H9 (cell line): ENCODE results near the gene SYNPO. TPM values are rescaled to one million over a fixed set of nuclear protein-coding genes. Genes with fewer than 3 reads are reported as not detected.
A peak's percentile ranks its signal among the peaks of the same experiment; 100 is the strongest.

Experiments used
- DNase-seq: peaks from one replicate; pipeline ENCODE4 v3.0.0-alpha.2; 2017
- H2AFZ ChIP-seq: one replicate; pipeline ENCODE4 v1.6.1; 2013; ENCODE audit warnings: mild to moderate bottlenecking, low read length, control low read depth, moderate library complexity
- H2AK5ac ChIP-seq: 2 replicates; pipeline ENCODE4 v1.6.1; 2013; ENCODE audit warnings: low read length, control low read depth, mixed read lengths; ENCODE audit not compliant: insufficient read length
- H2BK120ac ChIP-seq: one replicate; pipeline ENCODE4 v1.6.1; 2013; ENCODE audit warnings: low read depth, mild to moderate bottlenecking, low read length, control low read depth, inconsistent platforms; ENCODE audit not compliant: poor library complexity, severe bottlenecking
- H2BK12ac ChIP-seq: 2 replicates; pipeline ENCODE4 v1.6.1; 2013; ENCODE audit warnings: low read length, control low read depth, mixed read lengths, low read depth; ENCODE audit not compliant: insufficient read length
- H2BK15ac ChIP-seq: 2 replicates; pipeline ENCODE4 v1.6.1; 2013; ENCODE audit warnings: low read depth, low read length, control low read depth
- H2BK20ac ChIP-seq: one replicate; pipeline ENCODE4 v1.6.1; 2013; ENCODE audit warnings: low read depth, mild to moderate bottlenecking, low read length, control low read depth, inconsistent platforms; ENCODE audit not compliant: poor library complexity, severe bottlenecking
- H2BK5ac ChIP-seq: 2 replicates; pipeline ENCODE4 v1.6.1; 2013; ENCODE audit warnings: low read length, control low read depth, mixed read lengths; ENCODE audit not compliant: insufficient read length
- H3K14ac ChIP-seq: 2 replicates; pipeline ENCODE4 v1.6.1; 2013; ENCODE audit warnings: low read length, control low read depth; ENCODE audit not compliant: insufficient read depth
- H3K18ac ChIP-seq: 2 replicates; pipeline ENCODE4 v1.6.1; 2013; ENCODE audit warnings: low read depth, mild to moderate bottlenecking, mixed read lengths, low read length, control low read depth; ENCODE audit not compliant: insufficient read length
- H3K23ac ChIP-seq: 2 replicates; pipeline ENCODE4 v1.6.1; 2013; ENCODE audit warnings: low read length, control low read depth, mixed read lengths, low read depth; ENCODE audit not compliant: insufficient read length
- H3K23me2 ChIP-seq: 2 replicates; pipeline ENCODE4 v1.6.1; 2013; ENCODE audit warnings: low read depth, mild to moderate bottlenecking, mixed read lengths, low read length, control low read depth; ENCODE audit not compliant: insufficient read length, poor library complexity, severe bottlenecking
- H3K27ac ChIP-seq: 2 replicates; pipeline ENCODE4 v1.5.1; 2013; ENCODE audit warnings: low read length, control low read depth, mixed read lengths, low read depth; ENCODE audit not compliant: insufficient read length
- H3K27me3 ChIP-seq: 2 replicates; pipeline ENCODE4 v1.6.1; 2013; ENCODE audit warnings: low read length, control low read depth, inconsistent platforms; ENCODE audit not compliant: insufficient read depth
- H3K4ac ChIP-seq: 2 replicates; pipeline ENCODE4 v1.6.1; 2013; ENCODE audit warnings: low read depth, mild to moderate bottlenecking, control low read depth, inconsistent platforms, low read length, moderate library complexity
- H3K4me1 ChIP-seq: 2 replicates; pipeline ENCODE4 v1.6.1; 2013; ENCODE audit warnings: low read length, control low read depth, inconsistent platforms; ENCODE audit not compliant: insufficient read depth
- H3K4me2 ChIP-seq: 2 replicates; pipeline ENCODE4 v1.6.1; 2013; ENCODE audit warnings: low read length, control low read depth, mixed read lengths; ENCODE audit not compliant: insufficient read length, insufficient read depth
- H3K56ac ChIP-seq: 2 replicates; pipeline ENCODE4 v1.6.1; 2013; ENCODE audit warnings: low read depth, mild to moderate bottlenecking, mixed read lengths, low read length, control low read depth; ENCODE audit not compliant: insufficient read length
- H3K79me1 ChIP-seq: 2 replicates; pipeline ENCODE4 v1.6.1; 2013; ENCODE audit warnings: low read depth, mild to moderate bottlenecking, moderate library complexity, low read length, control low read depth, inconsistent platforms; ENCODE audit not compliant: insufficient read depth, poor library complexity, severe bottlenecking
- H3K79me2 ChIP-seq: 2 replicates; pipeline ENCODE4 v1.6.1; 2013; ENCODE audit warnings: low read length, control low read depth, inconsistent platforms; ENCODE audit not compliant: insufficient read depth
- H3K9ac ChIP-seq: 2 replicates; pipeline ENCODE4 v1.6.1; 2013; ENCODE audit warnings: low read length, control low read depth, mixed read lengths; ENCODE audit not compliant: insufficient read length; ENCODE audit errors: extremely low read depth
- H3K9me3 ChIP-seq: one replicate; pipeline ENCODE4 v1.6.1; 2013; ENCODE audit warnings: low read depth, low read length, inconsistent platforms; ENCODE audit not compliant: control insufficient read depth
- H3T11ph ChIP-seq: one replicate; pipeline ENCODE4 v1.6.1; 2013; ENCODE audit warnings: mild to moderate bottlenecking, low read length, control low read depth, inconsistent platforms
- H4K20me1 ChIP-seq: one replicate; pipeline ENCODE4 v1.6.1; 2013; ENCODE audit not compliant: control insufficient read depth, insufficient read length, insufficient read depth
- H4K5ac ChIP-seq: 2 replicates; pipeline ENCODE4 v1.6.1; 2013; ENCODE audit warnings: low read depth, mild to moderate bottlenecking, mixed read lengths, low read length, control low read depth; ENCODE audit not compliant: insufficient read length
- H4K8ac ChIP-seq: replicated peaks from 2 replicates; pipeline ENCODE4 v1.6.1; 2013; ENCODE audit warnings: low read length, control low read depth, mixed read lengths, low read depth; ENCODE audit not compliant: insufficient read length
- H4K91ac ChIP-seq: 2 replicates; pipeline ENCODE4 v1.6.1; 2013; ENCODE audit warnings: low read depth, mild to moderate bottlenecking, moderate library complexity, mixed read lengths, low read length, control low read depth; ENCODE audit not compliant: insufficient read length
- H3K27ac Mint-ChIP-seq, 3 experiments: 2 replicates in 2 of 3; 3 replicates in 1 of 3; pipeline ENCODE4 v1.8.0; 2020 to 2021; ENCODE audit warnings: mixed read lengths in 3 of 3, mild to moderate bottlenecking in 1 of 3, moderate library complexity in 1 of 3
- H3K27me3 Mint-ChIP-seq: 2 replicates; pipeline ENCODE4 v1.8.0; 2021; ENCODE audit warnings: low read depth, mild to moderate bottlenecking, moderate library complexity, mixed read lengths
- H3K36me3 Mint-ChIP-seq, 3 experiments: 2 replicates in 2 of 3; 3 replicates in 1 of 3; pipeline ENCODE4 v1.8.0; 2020 to 2021; ENCODE audit warnings: low read depth in 3 of 3, mixed read lengths in 3 of 3; ENCODE audit not compliant: insufficient read depth in 1 of 3
- H3K4me1 Mint-ChIP-seq, 2 experiments: 2 replicates each; pipeline ENCODE4 v1.8.0; 2020; ENCODE audit warnings: mixed read lengths in 2 of 2
- H3K4me3 Mint-ChIP-seq, 2 experiments: 2 replicates in 1 of 2; 3 replicates in 1 of 2; pipeline ENCODE4 v1.8.0; 2020 to 2021; ENCODE audit warnings: mild to moderate bottlenecking in 2 of 2, mixed read lengths in 2 of 2, moderate library complexity in 1 of 2
- H3K9me3 Mint-ChIP-seq, 2 experiments: 2 replicates in 1 of 2; 3 replicates in 1 of 2; pipeline ENCODE4 v1.8.0; 2020; ENCODE audit warnings: mild to moderate bottlenecking in 2 of 2, mixed read lengths in 2 of 2, moderate library complexity in 1 of 2
- WGBS: extraction: QIAGEN DNeasy Blood & Tissue Kit; methylation state at CpG from one replicate; pipeline ENCODE4 v1.1.7; 2013; ENCODE audit warnings: missing lambda C conversion rate, low lambda C conversion rate, mixed read lengths; ENCODE audit not compliant: insufficient read length; ENCODE audit errors: extremely low coverage; 5-methylcytosine and 5-hydroxymethylcytosine counted together
- total RNA-seq: library from RNA; stranded (reverse); gene quantifications from 2 replicates; pipeline ENCODE4 v1.2.1, GENCODE V29; 2021
- TF ChIP-seq, protein P1 (sequence below): fragments of 200-600 bp; sonication (generic); conservative IDR thresholded peaks from 3 replicates; pipeline ENCODE4 v1.8.0; 2021; ENCODE audit warnings: antibody characterized with exemption, mild to moderate bottlenecking

SYNPO gene
- total RNA-seq, 1 experiment from 2014 or later, result 1.7 TPM

DNA sequence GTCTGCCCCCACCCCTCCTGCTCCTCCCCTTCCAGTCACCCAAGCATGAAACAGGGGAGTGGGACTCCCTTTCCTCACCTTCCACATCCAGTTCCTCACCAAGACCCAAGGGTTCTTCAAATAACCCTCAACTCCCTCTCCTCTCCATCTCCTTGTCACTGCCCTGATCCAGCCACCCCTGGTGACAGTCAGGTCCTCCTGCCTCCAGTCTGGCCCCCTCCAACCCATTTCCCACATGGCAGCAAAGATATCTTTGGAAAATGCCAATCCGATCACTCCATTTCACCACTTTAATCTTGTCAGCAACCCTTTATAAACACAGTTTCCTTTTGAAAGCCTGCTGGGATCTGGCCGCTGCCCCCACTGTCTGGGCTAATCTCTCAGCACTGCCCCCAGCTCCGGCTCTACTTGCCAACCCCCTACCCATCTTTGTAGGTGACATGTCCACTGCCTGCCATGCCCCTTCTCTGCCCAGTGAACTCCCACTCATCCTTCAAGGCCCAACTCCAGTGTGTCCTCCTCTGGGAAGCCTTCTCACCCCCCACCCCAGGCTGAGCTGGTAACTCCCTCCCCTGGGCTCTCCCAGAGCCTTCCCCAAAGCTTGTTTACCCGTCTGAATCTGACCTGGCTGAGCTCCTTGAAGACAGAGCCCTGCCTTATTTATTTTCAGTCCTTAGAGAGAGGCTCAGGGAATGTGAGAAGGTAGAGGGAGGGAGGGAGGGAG is 19.8 kb downstream of the SYNPO start:
- Histone ChIP-seq H2BK12ac (no peak overlapping the region), H2AFZ (no peak overlapping the region), H4K20me1 (no peaks in the 10 kb centered on the region), H3K79me1 (no peaks in the 10 kb centered on the region), H3K23me2 (peaks cover 4% of the 10 kb centered on the region), H2AK5ac (no peak overlapping the region), H2BK5ac (no peak overlapping the region), H3T11ph (no peak overlapping the region), H3K27ac (no peak overlapping the region), H4K8ac (no peak overlapping the region), H2BK20ac (no peak overlapping the region), H3K4me1 (no peaks in the 10 kb centered on the region), H2BK15ac (no peak overlapping the region), H3K23ac (no peak overlapping the region), H2BK120ac (no peak overlapping the region), H3K9ac (no peak overlapping the region), H3K4ac (no peak overlapping the region), H3K18ac (no peak overlapping the region), H3K14ac (no peak overlapping the region), H3K79me2 (no peaks in the 10 kb centered on the region), H3K9me3 (no peaks in the 10 kb centered on the region), H3K4me2 (no peak overlapping the region), H3K27me3 (no peaks in the 10 kb centered on the region; the same call in 1 of the 2 replicates), H4K5ac (no peak overlapping the region), H3K56ac (no peak overlapping the region), H4K91ac (no peak overlapping the region)
- no peaks in the 10 kb centered on the region; a peak in 1 of 7 replicates for H3K36me3 Mint-ChIP-seq
- H3K4me3 Mint-ChIP-seq, result no peak overlapping the region; a peak in 1 of 5 replicates
- peak overlapping the region in 2 of 3 experiments; percentile 11 to 62; a peak in 4 of 7 replicates for H3K27ac Mint-ChIP-seq
- DNase-seq, result peak; percentile 24
- peaks cover 19 to 41% of the 10 kb centered on the region in 2 experiments for H3K4me1 Mint-ChIP-seq
- H3K27me3 Mint-ChIP-seq, result peaks cover 25% of the 10 kb centered on the region
- TF ChIP-seq, protein P1, sequence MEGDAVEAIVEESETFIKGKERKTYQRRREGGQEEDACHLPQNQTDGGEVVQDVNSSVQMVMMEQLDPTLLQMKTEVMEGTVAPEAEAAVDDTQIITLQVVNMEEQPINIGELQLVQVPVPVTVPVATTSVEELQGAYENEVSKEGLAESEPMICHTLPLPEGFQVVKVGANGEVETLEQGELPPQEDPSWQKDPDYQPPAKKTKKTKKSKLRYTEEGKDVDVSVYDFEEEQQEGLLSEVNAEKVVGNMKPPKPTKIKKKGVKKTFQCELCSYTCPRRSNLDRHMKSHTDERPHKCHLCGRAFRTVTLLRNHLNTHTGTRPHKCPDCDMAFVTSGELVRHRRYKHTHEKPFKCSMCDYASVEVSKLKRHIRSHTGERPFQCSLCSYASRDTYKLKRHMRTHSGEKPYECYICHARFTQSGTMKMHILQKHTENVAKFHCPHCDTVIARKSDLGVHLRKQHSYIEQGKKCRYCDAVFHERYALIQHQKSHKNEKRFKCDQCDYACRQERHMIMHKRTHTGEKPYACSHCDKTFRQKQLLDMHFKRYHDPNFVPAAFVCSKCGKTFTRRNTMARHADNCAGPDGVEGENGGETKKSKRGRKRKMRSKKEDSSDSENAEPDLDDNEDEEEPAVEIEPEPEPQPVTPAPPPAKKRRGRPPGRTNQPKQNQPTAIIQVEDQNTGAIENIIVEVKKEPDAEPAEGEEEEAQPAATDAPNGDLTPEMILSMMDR, result no peak
- no peaks in the 10 kb centered on the region for H3K9me3 Mint-ChIP-seq
- no CpG with 5 or more reads among the region's 4 CpGs for WGBS
